HepG2 (cell line): ENCODE measurements around the gene KLRC4.

Source experiments
- NR2F1 ChIP-seq, 2 experiments: fragments of 450-650 bp in 1 of 2; formaldehyde crosslinking in 1 of 2; IDR thresholded peaks; 2 replicates each; pipeline versions ENCODE4 v1.5.0 to v1.6.1; 2016 to 2020; ENCODE audit warnings: mild to moderate bottlenecking in 1 of 2, missing compliant biosample characterization in 1 of 2, missing genetic modification reagents in 1 of 2, moderate library complexity in 1 of 2
- TF ChIP-seq, protein P1 (sequence below): sonication (generic); formaldehyde crosslinking; IDR thresholded peaks from 2 replicates; pipeline ENCODE4 v1.8.1; 2023; ENCODE audit warnings: mild to moderate bottlenecking, inconsistent platforms, moderate library complexity, missing genetic modification reagents, borderline replicate concordance

DNA sequence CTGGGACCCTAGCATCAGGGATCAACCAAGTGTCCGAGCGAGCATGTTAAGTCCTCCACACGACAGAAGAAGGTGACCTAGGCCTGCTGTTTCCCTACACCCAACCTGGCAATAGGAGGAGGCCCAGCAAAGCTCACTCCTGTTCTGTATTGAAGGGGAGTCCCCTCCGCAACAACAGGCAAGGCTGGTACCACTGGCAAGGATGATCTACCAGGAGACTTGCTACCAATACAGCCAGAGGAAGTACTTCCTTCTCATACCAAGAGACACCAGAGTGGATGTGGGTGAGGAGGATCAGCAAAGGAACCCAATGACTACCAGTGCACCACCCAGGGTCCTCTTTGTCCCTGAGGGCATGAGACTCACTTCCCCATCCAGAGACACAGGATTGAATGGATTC, 38.7 kb upstream of the KLRC4 start:
- TF ChIP-seq NR2F1 (CRISPR knock-in tag; IDR thresholded peaks at IDR 0.05) = no peak
- TF ChIP-seq, protein P1, sequence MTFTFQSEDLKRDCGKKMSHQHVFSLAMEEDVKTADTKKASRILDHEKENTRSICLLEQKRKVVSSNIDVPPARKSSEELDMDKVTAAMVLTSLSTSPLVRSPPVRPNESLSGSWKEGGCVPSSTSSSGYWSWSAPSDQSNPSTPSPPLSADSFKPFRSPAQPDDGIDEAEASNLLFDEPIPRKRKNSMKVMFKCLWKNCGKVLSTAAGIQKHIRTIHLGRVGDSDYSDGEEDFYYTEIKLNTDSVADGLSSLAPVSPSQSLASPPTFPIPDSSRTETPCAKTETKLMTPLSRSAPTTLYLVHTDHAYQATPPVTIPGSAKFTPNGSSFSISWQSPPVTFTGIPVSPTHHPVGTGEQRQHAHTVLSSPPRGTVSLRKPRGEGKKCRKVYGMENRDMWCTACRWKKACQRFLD (CRISPR knock-in tag) = no peak
